HG03025 (cell line): Measurements from ENCODE around the gene GNAS-AS1.

Source experiments
- ATAC-seq: cut with Tn5 transposase; IDR thresholded peaks from one replicate; pipeline ENCODE4 v1.9.1; 2021; ENCODE audit warnings: mild to moderate bottlenecking, moderate library complexity; ENCODE audit not compliant: unreplicated experiment, low FRiP score

The GNAS-AS1 gene

DNA sequence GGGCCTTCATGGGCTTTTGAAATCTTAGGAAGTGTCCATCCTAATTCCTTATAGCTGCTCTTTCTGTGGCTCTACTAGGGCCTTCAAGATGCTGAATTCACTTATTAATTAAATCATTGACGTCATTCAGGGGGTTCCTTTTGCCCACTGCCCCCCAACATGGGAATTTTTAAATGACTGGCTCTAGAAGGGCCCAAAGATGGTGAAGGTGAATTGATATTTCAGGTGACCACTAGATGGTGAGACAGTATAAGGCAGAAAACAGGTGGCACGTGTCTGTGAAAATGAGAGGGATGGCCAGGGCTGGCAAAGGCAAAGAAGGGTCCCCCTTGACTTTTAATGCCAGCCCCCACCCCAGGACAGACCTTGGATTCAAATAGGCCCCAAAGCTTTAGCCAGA, 13.6 kb upstream of the GNAS-AS1 start:
- ATAC-seq, result no peak

DNA sequence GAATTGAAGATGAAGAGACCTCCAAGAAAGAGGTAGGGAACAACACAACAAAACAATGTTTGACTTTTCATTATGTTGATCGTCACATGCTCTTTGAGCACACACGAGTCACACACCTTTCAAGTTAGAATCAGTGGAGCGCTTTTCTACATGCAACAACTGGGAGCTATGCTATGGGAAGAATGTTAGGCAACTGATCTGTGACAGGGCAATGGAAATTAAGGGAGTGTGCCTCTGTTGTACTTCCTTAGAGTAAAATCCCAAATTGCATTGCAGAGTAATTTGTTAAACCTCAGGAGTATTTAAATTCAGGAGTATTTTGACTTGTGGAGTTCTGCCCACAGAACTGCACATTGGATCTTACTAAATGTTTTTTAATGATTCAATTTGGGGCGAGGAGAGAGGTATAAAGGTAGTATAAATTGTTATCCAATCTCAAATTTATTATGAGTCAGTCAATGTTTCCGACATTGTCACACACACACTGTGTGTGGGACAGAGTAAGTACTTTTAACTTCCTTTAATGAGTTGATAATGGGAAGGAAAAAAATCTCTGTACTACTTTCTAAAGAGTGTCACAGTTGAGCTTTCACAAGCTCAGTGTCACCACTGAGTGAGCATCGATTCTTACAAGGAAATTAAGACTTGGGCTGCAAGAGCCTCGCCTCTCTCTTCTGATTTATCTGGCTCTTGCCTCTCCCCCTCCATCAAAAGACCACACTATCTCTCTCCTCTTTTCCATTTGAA, 12.5 kb upstream of the GNAS-AS1 start:
- ATAC-seq, result no peak

DNA sequence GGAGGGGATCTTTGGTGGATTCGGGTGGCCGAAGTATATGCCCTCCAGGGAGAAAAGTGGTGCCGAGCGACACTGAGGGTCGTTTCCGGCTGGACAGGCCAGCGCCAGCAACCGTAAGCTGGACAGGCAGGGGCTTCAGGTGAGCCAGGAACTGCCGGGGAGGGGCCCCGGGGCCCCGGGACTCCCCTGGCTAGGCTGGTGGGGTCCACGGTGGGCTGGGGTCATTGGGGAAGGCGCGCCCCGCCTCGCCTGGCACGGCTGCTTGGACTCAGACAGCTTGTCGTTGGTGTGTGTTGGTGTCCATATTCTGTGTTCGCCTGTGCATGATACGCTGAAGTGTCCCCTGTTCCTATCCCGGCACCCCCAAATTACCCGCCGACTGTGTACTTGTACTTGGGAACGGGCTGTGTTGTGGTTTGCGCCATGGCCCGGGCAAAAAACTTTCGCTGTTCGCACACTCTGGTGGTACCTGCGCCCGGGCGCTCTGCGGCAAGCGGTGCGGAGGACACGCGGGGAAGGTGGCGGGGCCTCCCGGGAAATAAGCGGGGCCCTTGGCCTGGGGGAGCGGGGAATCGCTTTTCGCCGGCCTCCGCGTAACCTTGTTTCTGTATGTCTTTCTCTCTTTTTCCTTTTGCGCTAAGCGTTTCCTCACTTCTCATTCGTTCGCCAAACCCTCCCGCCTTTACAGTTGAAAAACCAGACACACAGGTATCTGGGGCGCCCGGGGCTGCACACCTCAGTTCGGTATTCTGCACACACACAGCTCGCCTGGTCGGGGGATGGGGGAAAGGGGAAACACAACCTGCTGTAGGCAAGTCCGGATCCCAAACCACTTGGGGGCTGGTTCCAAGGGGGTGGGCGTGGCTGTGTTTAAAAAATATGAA, 5.0 kb upstream of the GNAS-AS1 start:
- no peak for ATAC-seq

DNA sequence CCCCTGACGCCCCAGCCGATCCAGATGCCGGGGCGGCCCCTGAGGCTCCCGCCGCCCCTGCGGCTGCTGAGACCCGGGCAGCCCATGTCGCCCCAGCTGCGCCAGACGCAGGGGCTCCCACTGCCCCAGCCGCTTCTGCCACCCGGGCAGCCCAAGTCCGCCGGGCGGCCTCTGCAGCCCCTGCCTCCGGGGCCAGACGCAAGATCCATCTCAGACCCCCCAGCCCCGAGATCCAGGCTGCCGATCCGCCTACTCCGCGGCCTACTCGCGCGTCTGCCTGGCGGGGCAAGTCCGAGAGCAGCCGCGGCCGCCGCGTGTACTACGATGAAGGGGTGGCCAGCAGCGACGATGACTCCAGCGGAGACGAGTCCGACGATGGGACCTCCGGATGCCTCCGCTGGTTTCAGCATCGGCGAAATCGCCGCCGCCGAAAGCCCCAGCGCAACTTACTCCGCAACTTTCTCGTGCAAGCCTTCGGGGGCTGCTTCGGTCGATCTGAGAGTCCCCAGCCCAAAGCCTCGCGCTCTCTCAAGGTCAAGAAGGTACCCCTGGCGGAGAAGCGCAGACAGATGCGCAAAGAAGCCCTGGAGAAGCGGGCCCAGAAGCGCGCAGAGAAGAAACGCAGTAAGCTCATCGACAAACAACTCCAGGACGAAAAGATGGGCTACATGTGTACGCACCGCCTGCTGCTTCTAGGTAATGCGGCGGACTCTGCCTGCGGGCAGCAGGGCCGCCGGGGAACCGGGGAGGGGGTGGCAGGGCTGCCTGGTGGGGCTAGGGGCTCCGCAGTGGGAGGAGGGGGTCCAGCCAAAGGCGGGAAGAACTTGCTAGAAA, 4.2 kb upstream of the GNAS-AS1 start:
- no peak for ATAC-seq

DNA sequence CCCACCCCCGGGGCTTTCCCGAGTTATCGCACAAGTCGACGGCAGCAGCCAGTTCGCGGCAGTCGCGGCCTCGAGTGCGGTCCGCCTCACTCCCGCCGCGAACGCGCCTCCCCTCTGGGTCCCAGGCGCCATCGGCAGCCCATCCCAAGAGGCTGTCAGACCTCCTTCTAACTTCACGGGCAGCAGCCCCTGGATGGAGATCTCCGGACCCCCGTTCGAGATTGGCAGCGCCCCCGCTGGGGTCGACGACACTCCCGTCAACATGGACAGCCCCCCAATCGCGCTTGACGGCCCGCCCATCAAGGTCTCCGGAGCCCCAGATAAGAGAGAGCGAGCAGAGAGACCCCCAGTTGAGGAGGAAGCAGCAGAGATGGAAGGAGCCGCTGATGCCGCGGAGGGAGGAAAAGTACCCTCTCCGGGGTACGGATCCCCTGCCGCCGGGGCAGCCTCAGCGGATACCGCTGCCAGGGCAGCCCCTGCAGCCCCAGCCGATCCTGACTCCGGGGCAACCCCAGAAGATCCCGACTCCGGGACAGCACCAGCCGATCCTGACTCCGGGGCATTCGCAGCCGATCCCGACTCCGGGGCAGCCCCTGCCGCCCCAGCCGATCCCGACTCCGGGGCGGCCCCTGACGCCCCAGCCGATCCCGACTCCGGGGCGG, 3.4 kb upstream of the GNAS-AS1 start:
- no peak for ATAC-seq

DNA sequence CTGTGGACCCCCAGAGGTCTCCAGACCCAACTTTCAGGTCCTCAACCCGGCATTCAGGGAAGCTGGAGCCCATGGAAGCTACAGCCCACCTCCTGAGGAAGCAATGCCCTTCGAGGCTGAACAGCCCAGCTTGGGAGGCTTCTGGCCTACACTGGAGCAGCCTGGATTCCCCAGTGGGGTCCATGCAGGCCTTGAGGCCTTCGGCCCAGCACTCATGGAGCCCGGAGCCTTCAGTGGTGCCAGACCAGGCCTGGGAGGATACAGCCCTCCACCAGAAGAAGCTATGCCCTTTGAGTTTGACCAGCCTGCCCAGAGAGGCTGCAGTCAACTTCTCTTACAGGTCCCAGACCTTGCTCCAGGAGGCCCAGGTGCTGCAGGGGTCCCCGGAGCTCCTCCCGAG, 2.8 kb upstream of the GNAS-AS1 start:
- ATAC-seq, result no peak

DNA sequence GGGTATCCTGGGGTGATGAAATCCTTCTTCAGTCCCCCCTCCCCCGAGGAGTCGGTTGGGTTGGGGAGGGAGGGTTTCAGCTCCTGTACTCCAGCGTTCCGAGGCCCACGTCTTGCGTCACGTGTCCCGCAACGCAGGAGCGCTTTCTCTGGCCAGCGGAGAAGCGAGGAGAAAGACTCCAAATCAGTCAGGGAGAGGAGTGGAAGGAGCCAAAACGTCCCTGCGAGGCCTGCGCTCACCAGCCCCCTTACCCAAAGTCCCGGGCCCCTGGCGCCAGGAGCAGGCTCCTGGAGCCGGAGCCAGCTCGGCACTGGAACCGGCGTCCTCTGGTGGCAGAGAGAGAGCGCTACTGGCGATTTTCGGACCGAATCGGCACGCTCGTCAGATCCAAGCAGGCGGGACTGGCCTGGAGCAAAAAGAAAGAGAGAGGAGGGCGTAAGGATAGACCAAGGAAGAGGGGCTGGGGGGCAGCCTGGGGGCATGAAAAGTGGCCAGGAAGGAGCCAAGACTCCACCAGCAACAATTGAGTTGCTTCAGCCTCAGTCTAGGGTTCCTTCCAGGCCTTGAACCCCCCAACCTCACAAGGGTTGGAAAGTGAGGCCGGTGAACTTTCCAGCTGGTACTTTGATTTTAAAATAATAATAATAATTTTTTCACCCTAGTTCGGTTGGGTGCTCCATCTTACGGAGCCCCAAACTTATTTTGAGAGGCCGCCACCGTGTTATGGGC, 2.0 kb upstream of the GNAS-AS1 start, which contains the start of gene GNAS:
GNAS (plus strand) TSS at position 174 of the 729 bp plus-strand sequence.
- no peak for ATAC-seq

DNA sequence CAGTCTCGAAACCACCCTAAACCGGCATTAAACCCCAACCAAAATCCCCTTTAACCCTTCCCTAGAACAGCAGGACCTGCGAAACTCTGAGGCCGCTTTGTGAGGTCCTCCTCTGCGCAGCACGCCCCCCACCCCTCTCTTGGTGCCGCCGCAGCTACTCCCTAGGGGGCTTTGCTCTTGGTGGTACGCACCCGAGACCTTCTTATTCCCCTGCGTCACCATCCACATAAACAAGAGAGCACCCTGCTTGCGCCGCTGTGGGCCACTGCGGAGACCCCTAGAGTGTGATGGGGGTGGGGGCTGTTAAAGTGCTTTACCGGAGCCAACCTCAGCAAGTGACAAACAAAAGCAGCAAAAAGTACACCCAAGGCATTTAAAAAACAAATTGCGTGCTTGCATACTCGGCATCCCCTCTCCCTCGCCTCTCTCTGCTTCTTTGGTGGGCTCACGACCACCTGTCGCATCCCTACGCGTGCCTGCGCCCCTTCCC, 1.3 kb upstream of the GNAS-AS1 start:
- no peak for ATAC-seq

DNA sequence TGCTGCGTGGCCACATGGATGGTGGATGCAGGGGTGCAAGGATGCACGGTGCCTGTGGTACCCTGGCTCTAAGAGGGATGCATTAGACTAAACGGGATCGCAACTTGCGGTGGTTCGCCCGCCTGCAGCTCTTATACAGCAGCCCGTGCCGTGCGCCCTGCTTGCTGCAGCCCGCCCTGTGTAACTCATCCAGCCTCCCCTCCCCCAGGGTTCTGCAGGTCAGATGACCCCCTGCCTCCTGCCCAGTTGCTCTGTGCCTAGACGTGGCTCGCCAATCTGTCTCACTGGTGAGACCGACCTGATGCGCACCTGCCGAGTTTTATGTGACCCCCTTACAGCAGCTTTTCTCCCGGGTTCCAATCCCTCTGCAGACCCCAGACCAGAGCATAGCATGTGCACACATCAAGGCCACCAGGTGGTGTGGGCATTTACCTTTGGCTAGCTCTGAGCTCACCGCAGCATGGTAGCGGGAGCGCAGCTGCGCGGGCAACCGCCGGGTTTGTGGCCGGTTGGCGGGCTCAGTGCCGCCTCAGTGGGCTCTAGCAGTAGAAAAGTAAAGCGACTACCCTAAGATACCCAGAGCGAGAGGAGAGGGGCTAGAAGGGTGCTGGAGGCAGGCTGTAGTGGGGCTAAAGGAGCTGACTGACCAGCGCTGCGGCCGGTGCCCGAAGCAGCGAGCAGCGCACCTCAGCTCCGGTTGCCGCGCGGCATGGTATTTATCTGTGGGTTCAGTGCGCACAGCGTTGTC, 693 bp upstream of the GNAS-AS1 start:
- ATAC-seq, result no peak

DNA sequence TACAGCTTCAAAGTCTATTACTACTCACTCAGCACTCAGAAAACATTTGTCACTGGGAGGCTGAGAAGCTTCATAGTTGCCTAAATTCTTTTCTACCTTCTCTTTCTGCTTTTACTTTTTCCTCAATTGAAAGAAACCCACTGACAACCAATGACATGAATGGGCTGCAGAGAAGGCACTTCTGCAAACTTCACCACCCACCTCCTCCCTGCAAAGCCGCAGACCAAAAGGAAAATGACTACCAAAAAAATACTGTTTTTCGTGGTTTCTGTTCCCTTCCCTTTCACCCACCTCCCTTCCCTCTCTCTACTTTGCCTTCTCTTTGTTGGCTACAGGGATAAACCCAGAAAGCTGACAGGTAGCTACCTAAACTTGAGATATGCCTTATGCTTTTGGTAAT, 3.2 kb downstream of the GNAS-AS1 start:
- no peak for ATAC-seq

DNA sequence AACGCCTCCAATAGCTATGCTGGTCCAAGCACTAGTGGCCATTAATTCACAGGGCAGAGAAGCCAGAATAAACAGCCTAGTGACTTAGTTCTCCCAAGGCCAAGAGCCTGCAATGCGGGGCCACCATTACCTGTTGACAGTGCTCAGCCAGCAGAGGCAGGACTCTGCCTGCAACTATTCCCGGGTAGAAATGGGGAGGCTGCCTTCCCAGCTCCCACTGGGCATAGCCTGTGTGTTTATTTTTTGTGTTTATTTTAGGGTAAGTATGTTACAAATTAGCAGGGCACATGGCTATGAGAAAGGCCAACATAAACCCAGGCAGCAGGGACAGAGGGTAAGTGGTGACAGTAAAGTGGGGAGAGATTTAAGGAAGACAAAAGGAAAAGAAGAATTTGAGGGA, 5.0 kb downstream of the GNAS-AS1 start:
- no peak for ATAC-seq

DNA sequence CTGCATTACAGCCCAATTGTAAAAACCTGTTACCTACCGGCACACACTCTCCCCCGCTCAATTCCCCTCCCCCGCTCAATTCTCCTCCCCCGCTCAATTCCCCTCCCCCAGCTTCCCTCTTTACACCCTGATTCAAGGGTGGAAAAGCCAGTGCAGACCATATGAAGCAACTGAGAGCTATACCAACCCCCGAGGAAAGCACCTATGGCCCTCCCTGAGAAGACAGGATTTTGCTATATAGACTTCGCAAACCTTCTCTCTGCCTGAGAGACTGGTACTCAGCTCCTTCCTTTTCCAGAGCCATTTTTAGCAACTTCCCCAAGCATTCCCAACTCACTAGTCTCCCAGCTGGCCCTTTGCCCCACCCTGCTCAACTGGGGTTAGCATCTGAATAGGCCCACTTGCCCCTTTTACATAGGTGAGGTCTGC, 7.6 kb downstream of the GNAS-AS1 start:
- no peak for ATAC-seq

DNA sequence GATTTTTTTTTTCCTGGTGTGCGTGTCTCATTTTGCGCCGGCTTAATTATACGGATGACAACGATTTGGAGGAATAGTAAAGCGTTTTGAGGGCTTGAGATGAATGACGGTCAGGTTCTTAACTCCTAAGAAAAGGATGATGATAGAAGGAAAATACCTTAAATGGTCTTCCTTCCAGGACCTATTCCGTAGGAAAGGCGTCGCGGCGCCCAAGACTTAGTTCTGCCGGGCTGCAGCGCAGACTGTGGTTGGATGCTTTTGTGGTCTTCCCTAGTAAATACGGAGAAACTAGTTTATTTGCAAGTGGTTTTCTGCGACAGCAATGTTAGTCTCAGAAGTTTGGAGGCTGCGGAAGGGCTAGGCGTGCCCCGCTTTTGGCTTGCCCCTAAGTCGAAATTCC, 8.4 kb downstream of the GNAS-AS1 start:
- no peak for ATAC-seq

DNA sequence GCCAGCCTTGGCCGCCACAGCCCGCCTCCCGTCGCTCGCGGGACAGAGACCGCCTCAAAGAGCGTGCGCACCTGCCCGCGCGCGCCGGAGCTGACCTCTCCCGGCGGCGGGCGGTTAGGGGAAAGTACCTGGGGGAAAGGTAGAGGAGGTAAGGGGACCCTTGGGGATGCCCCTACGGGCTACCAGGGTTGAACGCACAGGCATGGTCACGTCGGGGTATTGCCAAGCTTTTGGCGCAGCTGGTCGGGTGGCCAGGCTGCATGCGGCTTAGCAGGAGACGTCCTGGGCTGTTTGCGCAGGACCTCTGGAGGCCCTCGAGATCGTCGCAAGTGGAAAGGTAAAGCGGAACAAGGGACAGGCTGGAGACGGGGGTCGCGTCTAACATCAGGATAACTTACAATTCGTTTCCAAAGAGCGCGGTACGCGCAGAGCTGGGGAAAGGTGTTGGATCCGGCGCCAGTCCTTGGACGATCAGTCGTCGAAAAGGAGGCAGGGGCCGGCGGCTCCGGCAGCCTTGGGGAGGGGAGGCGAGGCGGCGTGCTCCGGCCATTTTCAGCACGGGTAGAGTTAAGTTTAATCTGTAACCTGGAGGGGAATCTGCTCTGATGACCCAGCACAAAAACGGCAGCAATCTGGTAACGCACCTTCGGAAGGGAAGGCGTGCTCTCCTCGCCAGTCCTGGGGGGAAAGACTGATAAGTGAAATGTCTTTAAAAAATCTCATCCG, 9.0 kb downstream of the GNAS-AS1 start:
- no peak for ATAC-seq

DNA sequence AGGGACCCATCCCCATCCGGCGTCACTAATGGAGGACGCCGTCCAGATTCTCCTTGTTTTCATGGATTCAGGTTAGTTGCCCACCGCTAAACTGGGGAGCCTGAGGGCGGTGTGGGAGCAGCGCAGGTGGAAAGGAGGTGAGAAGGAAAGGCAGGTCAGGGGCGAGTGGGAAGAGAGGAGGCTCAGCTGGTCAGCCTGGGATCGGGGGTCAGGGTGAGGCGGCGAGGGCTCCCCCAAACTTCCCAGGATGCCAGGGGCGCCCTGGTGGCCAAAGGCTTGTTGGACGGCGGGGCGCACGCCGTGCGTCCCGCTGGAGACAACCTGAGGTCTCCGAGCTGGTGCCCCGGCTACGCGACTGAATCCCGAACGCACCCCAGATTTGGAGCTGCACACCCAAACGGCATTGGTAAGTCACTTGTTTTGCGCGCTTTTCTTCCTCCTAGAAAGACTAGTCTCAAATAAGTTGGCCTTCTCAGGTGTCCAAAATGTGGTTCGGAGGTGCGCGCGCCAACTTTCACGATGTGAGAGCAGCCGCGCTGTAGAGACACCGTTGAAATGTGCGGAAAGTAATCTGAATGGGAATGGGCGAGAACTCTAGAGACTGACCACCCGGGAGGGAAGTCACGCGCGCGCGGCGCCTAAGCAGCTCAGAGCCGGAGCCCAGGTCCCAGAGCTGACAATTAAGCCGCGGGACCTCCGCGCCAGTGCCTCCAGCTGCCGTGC, 9.7 kb downstream of the GNAS-AS1 start:
- ATAC-seq, result no peak

DNA sequence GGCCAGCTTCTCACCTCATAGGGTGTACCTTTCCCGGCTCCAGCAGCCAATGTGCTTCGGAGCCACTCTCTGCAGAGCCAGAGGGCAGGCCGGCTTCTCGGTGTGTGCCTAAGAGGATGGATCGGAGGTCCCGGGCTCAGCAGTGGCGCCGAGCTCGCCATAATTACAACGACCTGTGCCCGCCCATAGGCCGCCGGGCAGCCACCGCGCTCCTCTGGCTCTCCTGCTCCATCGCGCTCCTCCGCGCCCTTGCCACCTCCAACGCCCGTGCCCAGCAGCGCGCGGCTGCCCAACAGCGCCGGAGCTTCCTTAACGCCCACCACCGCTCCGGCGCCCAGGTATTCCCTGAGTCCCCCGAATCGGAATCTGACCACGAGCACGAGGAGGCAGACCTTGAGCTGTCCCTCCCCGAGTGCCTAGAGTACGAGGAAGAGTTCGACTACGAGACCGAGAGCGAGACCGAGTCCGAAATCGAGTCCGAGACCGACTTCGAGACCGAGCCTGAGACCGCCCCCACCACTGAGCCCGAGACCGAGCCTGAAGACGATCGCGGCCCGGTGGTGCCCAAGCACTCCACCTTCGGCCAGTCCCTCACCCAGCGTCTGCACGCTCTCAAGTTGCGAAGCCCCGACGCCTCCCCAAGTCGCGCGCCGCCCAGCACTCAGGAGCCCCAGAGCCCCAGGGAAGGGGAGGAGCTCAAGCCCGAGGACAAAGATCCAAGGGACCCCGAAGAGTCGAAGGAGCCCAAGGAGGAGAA, 10.5 kb downstream of the GNAS-AS1 start:
- no peak for ATAC-seq

DNA sequence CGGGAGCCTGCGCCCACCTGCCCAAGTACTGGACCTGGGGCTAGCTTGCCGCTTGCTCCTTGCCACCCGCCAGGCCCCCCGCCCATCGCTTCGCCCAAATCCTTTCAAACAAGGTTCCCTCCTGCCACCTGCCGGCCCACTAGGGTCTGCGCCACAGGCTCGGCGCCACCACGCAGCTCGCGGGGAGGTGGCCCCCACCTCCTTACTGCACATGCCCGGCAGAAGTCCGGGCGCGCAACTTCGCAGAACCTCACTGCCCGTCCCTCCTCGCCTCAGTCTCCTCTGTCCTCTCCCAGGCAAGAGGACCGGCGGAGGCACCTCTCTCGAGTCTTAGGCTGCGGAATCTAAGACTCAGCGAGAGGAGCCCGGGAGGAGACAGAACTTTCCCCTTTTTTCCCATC, 11.2 kb downstream of the GNAS-AS1 start:
- ATAC-seq, result no peak
